ENCODE measurements around the gene CRYBB2. TPM values are rescaled to one million over a fixed set of nuclear protein-coding genes. Genes with fewer than 3 reads are reported as not detected.

CRYBB2 gene
- total RNA-seq, 1 experiment from 2014 or later, result 0.39 TPM

DNA sequence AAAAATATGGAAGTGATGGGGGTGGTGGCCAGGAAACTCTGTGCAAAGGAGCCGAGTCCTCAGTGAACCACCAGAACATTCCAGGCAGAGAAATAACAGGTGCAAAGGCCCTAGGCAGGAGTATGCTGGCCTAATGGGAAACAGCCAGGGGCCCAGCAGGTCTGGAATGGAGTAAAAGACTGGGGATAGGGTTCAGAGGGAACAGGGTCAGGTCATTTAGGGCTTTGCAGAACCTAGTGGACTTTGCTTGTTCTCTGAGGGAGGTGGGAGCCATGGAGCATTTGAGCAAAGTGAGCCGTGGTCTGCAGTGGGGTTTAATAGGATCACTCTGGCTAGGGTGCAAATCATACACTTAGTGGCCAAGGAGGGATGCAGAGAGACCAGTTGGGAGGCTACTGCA is 11.1 kb upstream of the CRYBB2 start:
- ATAC-seq, result no peak
- CTCF ChIA-PET, result no interaction called here
- in situ Hi-C loops (cut with HindIII; ENCODE audit: low pct_unique_long_range_greater_than_20kb, low sequenced_read_pairs), result no loop called here

DNA sequence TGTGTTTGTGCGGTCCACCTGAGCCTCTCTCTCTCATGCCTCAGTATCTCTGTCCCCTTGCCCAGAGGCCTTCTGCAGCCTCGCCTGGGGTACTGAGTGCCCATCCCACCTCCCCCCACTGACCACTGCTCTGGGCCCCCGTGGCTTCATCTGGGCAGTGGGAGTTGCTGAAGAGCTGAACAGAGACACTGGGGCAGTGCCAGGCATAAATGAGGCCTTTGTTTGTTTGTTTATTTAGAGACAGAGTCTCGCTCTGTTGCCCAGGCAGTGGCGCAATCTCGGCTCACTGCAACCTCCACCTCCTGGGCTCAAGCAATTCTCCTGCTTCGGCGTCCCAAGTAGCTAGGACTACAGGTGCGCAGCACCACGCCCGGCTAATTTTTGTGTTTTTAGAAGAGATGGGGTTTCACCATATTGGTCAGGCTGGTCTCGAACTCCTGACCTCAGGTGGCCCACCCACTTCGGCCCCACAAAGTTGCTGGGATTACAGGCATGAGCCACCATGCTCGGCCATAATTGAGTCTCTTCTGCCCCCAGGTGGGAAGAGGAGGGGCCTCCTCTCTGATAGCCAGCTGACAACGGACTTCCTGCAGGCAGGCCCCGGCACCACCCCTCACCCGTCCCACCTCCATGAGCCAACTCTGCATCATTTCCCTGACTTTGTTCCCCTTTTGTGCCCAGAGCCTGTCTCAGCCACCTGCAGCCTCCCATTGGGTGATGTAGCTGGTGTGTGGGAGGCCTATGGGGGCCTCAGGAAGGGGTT is 10.5 kb upstream of the CRYBB2 start:
- no peaks in the 10 kb centered on the region for H3K36me3 ChIP-seq (ENCODE audit: control insufficient read depth, insufficient read depth, low read length)
- intact Hi-C loops (cut with micrococcal nuclease; ENCODE audit: unreplicated experiment) (no loop called here), in situ Hi-C loops (cut with HindIII; ENCODE audit: low pct_unique_long_range_greater_than_20kb, low sequenced_read_pairs) (no loop called here)
- H3K4me1 ChIP-seq (ENCODE audit: control insufficient read depth, insufficient read depth, low read length), result no peaks in the 10 kb centered on the region
- POLR2A ChIA-PET, result no interaction called here
- no peak overlapping the region for H3K27ac ChIP-seq (ENCODE audit: low read length)
- H3K4me3 ChIP-seq (ENCODE audit: low read depth in 2 of 2, low read length in 2 of 2), result no peak overlapping the region
- CTCF ChIA-PET, result no interaction called here
- no peak for ATAC-seq
- no peaks in the 10 kb centered on the region for H3K27me3 ChIP-seq (ENCODE audit: control insufficient read depth, insufficient read depth, low read length)
- no peak for TF ChIP-seq CTCF (IDR thresholded peaks at IDR 0.05)
- TF ChIP-seq POLR2AphosphoS5 (IDR thresholded peaks at IDR 0.05; ENCODE audit: low read depth, low read length), result no peak
- no peak for TF ChIP-seq TCF7L2 (IDR thresholded peaks at IDR 0.05; ENCODE audit: low read depth, low read length)
- TF ChIP-seq SIN3A (IDR thresholded peaks at IDR 0.05; ENCODE audit: borderline replicate concordance, insufficient read depth, low read depth, low read length), result no peak
- no peak for TF ChIP-seq REST (IDR thresholded peaks at IDR 0.05; ENCODE audit: insufficient read depth in 1 of 2, low read depth in 2 of 2, low read length in 1 of 2)
- DNase-seq (ENCODE audit: low read depth, low spot score), result no peak
- no peaks in the 10 kb centered on the region for H3K9me3 ChIP-seq (ENCODE audit: control insufficient read depth, insufficient read depth, low read depth, low read length)
- BruUV-seq (replicated peaks), result no TSS peak

More for the DNA sequence above, 11.1 kb upstream of the CRYBB2 start:
- Histone ChIP-seq H3K4me3 (ENCODE audit: low read depth in 2 of 2, low read length in 2 of 2) (no peak overlapping the region), H3K36me3 (ENCODE audit: control insufficient read depth, insufficient read depth, low read length) (no peaks in the 10 kb centered on the region), H3K4me1 (ENCODE audit: control insufficient read depth, insufficient read depth, low read length) (no peaks in the 10 kb centered on the region), H3K27ac (ENCODE audit: low read length) (no peak overlapping the region), H3K27me3 (ENCODE audit: control insufficient read depth, insufficient read depth, low read length) (no peaks in the 10 kb centered on the region), H3K9me3 (ENCODE audit: control insufficient read depth, insufficient read depth, low read depth, low read length) (no peaks in the 10 kb centered on the region)
- no peak for TF ChIP-seq POLR2AphosphoS5 (IDR thresholded peaks at IDR 0.05; ENCODE audit: low read depth, low read length)
- no peak for TF ChIP-seq REST (IDR thresholded peaks at IDR 0.05; ENCODE audit: insufficient read depth in 1 of 2, low read depth in 2 of 2, low read length in 1 of 2)
- TF ChIP-seq TCF7L2 (IDR thresholded peaks at IDR 0.05; ENCODE audit: low read depth, low read length), result no peak
- TF ChIP-seq CTCF (IDR thresholded peaks at IDR 0.05), result no peak
- no peak for TF ChIP-seq SIN3A (IDR thresholded peaks at IDR 0.05; ENCODE audit: borderline replicate concordance, insufficient read depth, low read depth, low read length)
- no peak for DNase-seq (ENCODE audit: low read depth, low spot score)
- no TSS peak for BruUV-seq (replicated peaks)
- POLR2A ChIA-PET, result no interaction called here
- intact Hi-C loops (cut with micrococcal nuclease; ENCODE audit: unreplicated experiment), result no loop called here
